ENCODE measurements around the gene PIEZO2. TPM values are rescaled to one million over a fixed set of nuclear protein-coding genes. Genes with fewer than 3 reads are reported as not detected.

Gene PIEZO2
- total RNA-seq, 1 donor from 2014 or later, result 51.0 TPM

DNA sequence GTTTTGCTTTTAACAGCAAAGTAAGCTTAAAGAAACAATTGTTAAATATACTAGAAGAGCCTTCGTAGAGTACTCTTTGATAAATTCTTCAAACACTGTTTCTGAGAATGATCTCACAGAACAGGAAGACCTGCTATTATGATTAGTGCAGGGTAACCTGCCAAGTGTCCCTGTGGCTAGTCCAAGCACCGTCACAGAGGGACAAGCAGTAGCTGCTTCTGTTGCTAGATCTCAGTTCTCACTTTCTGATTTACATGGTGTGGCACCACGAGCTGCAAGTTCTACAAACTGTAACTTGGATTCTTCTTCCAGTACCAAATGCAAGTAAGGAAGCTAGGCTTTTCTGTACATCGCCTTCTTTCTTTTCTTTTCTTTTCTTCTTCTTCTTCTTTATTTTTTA, 121.5 kb downstream of the PIEZO2 start:
- no peak for DNase-seq

DNA sequence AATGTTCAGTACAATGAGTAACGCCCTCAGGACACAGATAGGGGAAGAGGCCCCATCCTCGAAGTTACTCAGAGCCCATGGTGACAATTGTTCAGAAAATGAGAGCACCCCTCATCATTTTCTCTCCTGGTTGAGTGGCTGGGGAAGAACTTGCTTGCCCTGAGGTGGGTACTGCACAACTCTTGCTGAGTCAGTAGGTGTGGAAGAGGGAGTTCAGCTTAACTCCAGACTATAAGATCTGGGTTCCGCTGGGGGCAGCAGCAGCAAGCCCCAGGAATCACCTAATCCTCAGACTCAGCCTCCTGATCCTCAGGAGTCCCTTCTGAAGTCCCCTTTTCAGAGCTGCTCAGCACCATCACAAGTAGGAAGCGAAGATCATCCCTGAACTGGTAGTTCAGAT, 123.7 kb downstream of the PIEZO2 start:
- no peak for DNase-seq

DNA sequence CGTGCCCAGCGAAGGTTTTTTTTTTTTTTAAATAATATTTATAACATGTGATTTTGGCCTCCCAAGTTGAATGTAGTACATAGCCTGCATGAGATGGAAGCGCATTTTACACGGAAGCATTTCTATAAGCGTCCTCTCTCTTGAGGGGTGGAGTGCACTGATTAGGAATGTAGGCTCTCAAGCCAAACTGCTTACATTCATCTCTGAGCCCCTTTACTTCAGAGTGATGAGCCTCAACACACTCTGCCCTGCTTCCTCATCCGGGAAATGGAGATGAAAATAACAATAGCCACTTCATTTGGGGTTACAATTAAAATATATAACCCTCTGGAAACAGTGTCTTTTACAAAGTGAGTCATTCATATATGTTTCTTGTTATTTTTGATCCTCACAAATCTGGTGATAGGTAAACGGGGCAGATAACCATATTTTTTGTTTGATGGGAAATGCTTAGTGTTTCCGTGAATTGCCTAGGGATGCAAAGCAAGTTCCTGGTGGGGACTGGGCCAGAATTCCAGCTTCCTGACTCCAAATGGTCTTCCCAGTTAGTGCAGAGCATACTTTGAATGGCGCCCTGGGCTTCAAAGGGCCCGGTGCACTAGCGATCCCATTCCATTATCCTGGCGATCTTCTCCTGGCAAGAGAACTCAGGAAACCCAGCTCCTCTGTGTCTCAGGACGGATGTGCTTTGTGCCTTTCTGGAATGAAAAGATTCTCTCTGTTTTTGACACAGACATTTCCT, 124.3 kb downstream of the PIEZO2 start:
- DNase-seq, result no peak

DNA sequence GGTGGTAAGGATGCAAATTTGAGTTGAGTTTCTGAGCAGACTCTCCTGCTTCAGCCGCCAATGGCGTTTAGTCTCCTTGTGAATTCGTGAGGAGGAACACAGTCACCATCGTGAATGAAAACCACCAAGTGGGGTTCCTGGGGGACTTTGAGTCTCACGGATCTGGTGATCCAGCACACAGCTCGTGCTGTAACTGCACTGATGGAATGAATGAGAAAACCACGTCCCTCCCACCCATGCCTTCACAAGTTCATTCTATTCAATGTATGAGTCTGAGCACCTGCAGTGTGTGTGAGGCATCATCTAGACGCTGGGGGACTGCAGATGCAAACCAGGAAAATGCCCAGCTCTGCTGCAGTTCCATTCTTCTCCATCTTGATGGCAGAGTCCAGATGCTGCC, 127.9 kb downstream of the PIEZO2 start:
- DNase-seq, result no peak

DNA sequence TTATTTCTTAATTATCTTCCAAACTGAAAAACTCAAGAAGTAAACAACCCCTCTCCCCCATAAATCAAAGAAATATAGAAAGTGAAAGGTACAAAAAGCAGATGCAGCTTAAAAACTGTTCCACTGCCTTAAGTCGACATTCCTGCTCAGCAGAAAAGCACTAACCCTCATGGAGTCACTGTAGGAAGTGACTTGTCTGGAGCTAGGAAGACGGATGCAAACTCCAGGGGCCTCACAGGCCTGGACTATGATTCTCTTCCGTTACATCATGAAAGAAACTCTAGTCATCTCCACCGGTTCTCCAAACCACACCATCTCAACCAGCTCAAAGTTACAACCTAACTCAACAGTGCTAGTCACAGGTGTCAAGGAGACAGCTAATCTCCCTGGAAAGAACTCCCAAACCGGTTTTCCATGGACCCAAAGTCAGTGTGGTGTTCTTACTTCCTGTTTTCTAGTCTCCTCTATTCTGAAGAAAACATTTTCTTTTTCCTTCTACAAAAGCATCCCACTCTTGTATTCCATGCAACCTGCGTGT, 128.4 kb downstream of the PIEZO2 start:
- no peak for DNase-seq

DNA sequence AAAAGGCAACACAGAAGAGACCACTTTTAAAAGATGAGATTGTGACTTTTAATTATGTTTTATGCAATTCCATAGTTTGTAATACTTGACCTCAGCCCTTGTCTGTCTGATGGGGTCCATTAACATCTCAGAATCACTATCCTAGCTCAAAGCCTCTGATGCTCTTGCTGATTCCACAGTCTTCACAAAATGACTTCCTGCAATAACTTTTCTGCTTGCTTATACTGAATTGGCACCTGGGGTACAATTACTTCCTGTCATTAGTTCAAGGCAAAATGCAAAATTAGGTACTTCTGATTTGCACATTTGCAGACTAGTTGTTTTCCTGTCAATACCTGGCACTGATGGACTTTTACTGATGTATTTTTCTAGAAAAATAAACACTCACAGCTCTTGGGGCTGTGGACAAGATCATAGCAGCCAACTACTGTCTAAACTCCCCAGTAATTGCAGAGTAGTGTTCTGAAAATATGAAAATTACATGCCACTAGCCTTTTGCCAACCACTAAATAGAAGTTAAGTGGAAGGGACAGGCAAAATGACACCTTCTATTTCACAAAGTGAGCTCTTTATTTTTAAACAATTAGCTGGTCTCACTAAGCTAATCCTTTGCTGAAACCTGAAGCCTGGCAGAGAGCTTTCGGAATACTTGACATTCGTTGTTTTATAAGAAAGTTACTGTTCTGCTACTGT, 129.1 kb downstream of the PIEZO2 start:
- DNase-seq, result no peak

DNA sequence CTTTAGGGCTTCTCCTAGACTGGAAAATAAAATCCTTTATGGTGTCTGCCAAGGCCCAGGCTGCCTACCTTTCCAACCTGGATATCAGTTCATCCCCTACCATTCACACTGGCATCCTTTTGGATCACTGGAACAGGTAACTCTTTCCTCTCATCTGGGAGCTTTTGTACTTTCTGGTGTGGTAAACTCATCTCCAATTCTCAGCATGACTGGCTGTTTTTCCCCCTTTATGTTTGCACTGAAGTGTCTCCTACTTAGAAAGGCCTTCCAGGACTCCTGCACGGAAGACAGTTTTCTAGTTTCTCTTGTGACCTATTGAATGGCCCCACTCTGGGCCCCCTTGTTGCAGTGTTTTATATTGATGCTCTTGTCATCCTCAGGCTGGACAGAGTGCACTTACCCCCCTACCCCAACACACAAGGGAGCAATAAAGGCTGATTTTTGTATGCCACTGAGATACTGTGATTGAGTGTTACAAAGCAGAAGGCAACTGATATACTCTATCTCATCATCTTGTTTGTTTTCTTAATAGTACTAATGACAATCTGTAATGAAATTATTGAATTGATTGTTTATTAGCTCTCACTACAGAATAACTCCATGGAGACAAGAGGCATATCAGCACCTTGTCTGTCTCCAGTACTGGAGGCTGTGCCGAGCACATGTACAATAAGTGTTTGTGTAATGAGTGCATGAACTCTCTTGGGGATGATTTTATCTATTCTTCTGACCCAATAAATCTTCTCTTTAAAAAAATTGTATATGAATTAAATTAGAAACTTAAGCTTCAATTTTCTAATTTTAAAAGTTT, 129.9 kb downstream of the PIEZO2 start:
- no peak for DNase-seq

DNA sequence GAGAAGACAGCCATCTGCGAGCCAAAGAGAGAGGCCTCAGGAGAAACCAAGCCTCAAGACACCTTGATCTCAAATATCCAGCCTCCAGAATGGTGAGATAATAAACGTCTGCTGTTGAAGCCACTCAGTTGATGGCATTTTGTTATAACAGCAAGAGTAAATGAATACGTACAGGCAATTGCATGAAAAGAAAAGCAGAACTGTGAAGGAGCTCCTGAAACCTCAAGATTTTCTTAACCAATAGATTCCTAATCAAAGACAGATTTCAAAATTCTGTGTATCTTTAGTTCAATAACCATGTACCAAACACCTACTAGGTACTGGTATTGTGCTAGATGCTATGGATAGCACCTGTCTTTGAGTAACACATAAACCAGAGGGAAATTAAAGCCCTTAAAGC, 139.5 kb downstream of the PIEZO2 start:
- no peak for DNase-seq

DNA sequence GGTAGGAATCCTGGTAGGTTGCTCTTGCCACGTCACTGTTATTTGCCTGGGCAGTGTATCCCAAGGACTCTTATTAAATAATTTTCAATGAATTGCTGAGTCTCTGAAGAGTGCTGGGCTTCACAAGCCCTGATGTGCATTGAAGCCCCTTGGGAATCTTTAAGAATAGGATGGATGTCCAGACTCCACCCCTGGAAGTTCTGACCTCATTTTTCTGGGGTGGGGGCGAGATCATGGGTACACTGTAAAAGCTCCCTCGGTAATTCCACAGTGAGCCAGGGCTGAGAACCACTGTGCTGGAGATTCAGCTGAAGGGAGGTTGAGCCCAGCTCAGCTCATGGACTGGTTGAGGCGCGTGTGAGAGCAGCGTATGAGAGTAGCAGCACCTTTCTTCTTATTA, 140.2 kb downstream of the PIEZO2 start:
- DNase-seq, result no peak

DNA sequence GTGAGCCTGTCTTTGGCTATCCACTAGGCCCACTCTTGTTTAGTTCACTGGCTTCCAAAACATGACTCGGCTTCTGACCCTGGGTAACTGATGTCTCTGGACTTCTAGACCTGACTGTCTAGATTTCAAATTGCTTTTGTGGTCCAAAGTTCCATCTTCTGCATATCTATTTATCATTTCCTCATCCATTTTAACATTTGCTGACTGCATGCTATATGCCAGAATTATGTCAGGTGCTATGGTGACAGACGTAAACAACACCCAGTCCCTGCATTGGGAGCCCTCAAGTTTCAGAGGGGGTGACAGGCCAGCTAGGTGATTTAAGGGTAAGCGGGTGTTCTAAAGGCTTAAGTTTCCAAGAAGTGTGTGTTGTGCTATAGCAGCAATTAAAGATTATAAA, 140.9 kb downstream of the PIEZO2 start:
- no peak for DNase-seq

DNA sequence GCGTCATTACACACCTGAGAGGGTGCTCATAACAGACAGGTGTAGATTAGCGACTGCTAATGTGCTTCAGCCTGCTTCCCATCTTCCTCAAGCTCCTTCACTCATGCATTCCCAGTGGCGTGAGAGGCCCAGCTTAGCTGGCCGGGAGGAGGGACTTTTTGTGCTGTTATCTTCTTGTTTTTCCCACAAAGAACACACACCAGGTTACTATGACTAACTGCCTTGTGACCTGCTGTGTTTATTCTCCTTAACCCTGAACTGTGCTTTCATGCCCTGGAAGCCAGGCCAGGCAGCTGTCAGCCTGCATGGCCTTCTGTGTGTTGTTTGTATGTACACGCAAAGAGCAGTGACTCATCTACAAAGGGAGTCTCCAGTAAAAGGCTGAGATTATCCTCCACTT, 143.8 kb downstream of the PIEZO2 start:
- no peak for DNase-seq

DNA sequence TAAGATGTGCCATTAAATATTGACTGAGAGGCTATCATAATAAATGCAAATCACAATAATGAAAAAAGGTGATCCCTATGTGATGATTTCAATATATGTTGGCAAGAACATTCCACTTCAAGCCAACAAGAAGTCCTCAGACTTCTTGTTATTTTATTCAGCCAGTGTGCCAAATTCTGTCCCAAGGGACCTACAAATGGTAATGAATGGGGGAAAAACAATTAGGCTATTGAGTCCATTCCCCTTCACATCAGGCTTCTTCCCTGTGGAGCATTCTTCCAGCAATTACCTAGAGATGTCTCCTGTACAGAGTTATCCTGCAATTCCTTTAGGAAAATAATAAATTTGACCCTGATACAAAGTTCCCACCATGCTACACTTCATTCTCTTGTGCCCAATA, 144.4 kb downstream of the PIEZO2 start:
- DNase-seq, result no peak

DNA sequence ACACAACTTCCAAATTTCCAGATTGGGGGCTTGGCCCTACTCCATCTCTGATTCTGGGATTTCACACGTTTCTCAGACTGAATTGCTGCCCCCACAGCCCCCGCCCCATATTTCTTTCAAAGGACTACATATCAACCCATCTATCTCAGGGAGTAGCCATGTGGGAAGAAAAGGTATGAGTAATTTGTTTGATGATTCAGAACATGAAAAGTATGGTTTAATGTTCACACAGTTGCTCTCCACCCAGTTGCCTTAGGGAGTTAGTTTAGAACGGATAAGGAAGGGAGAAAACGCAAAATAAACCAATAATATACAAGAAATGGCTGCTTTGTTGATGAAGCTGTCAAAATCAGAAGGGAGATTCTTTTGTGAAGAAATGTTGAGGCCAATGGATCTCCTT, 145.1 kb downstream of the PIEZO2 start:
- no peak for DNase-seq

DNA sequence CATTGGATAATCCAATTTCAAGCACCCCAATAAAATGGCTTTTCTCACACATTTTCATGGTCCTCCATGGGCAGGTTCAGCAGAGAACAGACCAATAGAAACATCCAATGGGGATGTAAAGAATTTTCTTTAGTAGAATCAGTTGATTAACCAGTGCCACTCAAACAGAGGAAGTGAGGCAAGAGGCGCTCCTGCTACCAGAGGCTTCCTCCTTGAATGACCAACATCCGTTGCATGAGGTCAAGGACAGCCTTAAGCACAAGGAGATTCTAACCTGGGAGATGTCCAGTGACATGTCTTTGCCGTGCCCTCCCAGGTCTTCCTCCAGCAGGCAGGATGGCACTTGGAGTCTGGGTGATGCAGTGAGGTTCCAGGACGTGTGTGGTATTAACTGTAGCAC, 146.6 kb downstream of the PIEZO2 start:
- DNase-seq, result no peak

DNA sequence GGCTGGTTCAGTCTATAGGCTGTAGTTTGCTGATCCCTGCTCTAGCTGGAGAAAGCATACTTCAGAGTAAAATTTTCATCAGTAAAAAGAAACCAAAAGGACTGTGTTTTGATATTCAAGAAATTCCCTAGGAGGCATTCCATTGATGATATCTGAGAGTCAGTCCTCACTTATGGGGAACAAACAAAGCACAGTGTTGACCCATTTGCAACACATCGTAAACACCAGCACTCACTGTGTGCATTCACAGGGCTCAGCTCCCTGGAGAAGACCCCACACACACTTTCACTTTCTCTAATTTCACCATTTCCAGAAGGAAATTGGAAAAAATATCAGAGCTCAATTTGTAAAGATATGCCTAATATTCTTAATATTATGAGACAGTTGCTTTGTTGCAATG, 147.1 kb downstream of the PIEZO2 start:
- no peak for DNase-seq

DNA sequence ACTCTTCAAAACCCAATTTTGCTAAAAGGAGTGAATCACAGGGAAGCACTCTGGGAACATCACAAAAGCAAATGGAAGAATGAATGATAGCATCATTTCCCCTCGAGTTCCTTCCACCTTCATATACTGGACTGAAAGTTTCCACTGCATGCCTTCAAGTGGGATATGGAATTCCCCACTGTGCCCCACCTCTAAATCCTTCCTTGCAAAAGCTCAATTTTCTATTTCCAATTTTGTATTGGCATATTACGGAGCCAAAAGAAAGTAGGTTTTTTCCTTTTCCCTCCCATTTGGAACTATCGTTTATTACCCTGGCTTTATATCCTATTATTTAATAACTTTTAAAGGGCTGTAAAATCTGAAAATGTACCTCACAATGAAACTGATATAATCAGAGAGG, 149.3 kb downstream of the PIEZO2 start:
- DNase-seq, result no peak

DNA sequence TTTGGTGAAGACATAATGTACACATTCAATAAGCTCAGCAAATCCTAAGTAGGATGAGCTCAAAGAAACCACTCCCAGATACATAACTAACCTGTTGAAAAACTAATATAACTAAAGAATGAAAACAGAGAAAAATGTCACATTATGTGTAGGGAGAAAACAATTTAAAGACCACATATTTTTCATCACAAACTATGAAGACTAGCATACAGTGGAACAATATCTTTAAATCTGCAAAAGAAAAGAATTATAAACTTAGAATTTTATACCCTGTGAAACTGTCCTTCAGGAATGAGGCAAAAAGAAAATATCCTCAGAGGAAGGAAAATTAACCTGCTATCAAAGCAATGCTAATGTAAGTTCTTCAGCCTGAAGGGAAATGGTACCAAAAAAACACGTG, 151.5 kb downstream of the PIEZO2 start:
- DNase-seq, result no peak

DNA sequence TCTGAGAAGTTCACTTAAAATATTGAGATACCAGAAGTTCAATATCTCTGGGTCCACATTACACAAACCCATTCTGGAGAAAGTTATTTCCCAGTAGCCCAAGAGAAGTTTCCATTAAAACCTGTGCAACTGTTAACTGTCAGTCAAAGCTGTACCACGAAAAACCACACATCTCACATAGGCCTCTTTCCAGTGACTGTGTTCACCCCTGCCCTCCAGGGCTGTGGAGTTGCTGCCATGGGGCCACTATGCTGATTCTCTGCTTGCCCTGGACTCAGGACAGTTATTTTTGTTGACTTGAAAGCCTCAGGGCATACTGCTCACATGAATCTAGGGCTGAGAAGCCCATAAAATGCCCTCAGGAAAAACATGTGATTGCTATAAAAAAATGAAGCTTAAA, 153.8 kb downstream of the PIEZO2 start:
- DNase-seq, result no peak

DNA sequence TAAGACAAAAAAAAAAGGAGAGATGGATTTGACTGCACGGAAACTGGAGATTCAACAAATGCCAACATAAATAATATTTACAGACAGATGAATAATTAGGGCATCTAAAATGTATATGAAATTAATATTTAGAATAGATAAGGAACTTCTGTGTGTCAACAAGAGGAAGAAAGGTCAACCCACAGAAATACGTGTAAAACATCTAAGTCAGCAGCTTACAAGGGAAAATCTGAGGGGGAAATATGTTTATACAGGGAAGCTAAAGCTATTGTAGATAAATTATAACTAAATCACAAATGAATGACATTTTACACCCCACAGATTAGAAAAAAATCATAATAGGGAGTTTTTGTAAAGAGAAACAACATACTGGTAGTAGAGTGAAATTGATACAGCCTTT, 159.9 kb downstream of the PIEZO2 start:
- no peak for DNase-seq

DNA sequence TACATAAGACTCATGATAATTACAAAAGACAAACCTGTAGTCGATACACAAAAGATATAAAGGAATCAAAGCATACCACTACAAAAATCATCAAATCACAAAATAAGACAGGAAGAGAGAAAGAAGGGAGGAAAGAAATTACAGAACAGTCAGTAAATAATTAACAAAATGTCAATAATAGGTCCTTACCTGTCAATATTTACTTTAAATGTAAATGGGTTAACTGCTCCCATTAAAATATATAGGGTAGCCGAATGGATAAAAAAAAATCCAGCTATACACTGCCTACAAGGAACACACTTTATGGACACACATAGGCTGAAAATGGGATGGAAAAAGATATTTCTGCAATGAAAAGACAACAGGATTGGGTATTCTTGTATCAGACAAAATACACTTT, 163.7 kb downstream of the PIEZO2 start:
- DNase-seq, result no peak

DNA sequence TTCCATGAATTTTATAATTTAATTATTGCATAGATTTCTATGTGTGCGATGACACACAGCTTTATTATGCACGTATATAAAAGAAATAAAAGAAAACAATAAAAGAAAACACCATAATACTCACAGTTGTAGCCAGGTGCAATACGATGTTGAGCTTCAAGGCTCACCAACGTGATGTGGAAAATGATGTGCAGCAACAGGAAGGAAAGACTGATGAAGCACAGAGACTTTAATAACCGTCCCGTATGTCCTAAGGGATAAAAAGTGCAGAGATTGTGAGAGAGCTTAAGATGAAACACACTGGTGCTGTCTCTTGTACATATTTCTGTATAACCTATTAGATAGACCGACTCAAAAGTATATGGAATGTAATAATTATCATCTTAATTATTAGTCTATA, 170.0 kb downstream of the PIEZO2 start:
- DNase-seq, result no peak

DNA sequence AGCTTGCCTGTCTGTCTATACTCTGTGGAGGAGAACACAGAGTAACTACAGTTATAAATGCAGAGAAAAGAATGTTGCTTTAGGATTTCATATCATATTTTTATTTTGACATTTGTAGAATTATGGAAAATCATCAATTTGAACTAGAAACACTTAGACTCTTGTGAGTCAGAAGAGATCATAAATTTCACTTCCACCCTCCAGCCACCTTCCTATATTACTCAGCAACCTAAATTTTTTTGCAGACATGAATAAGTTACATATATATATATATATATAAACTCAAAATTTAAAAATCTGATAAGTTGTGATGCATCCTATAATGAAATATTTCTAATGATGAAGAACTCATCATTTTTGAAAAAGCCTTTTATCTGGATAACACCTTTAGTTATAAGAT, 172.3 kb downstream of the PIEZO2 start:
- no peak for DNase-seq

DNA sequence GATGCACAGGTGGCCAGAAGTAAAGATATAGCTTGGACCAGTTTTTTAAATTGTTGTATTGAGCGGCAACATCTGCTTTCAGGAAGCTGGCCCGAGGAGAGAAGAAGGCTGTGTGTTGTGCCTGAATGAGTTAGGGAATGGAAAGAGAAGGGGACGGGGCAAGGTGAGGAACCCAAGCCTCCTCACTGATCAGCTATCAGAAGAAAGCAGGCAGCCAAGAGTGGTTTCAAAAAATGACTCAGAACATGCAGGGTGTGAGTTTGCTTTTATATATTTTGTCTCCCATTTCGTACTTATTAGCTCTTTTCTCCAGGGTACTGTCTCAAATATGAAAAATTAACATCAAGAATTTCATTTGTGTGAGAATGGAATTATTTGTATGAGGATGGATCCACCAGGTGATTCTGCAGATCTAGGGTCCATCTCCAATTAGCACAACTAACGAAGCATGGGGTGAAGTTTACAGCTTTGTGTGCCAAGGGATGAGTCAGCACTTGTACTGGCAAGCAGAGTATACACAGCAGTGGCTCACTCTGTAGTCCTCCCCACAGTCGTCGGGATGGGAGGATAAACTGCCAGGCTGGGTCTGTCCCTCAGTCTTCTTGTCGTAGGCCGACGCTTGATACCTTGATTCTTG, 175.7 kb downstream of the PIEZO2 start:
- no peak for DNase-seq

Measured in skin of body (tissue), 2 donors.